ENCODE data around the gene FAM8A1.

The FAM8A1 gene

GRCh38 chr6:17596085-17596484, 4.0 kb upstream of the FAM8A1 start:
- Histone ChIP-seq H4K20me1 (ENCODE audit: insufficient read depth) (no peaks in the 10 kb centered on the region), H3K4me2 (no peak overlapping the region), H3K79me2 (ENCODE audit: insufficient read depth, low read depth) (0 out of 2 replicates have a peak, but pooled peaks cover 2% of the 10 kb centered on the region), H3K27ac (no peak overlapping the region), H3K27me3 (ENCODE audit: insufficient read depth, low read depth) (no peaks in the 10 kb centered on the region), H3K36me3 (ENCODE audit: insufficient read depth) (no peaks in the 10 kb centered on the region), H3K4me1 (ENCODE audit: low read depth, poor library complexity, severe bottlenecking) (no peaks in the 10 kb centered on the region), H3K9ac (no peak overlapping the region), H3K4me3 (IDR thresholded peaks at IDR 0.05; ENCODE audit: insufficient read depth, low read depth, low read length) (no peak overlapping the region), H2AFZ (ENCODE audit: low read depth) (no peak overlapping the region)
- TF ChIP-seq CTCF (conservative IDR thresholded peaks at IDR 0.05; ENCODE audit: low read depth, low read length), result no peak

GRCh38 chr6:17600527-17601385, 654 bp downstream of the FAM8A1 start:
- peaks cover 15% of the 10 kb centered on the region; the same call in 1 of the 2 replicates for H3K79me2 ChIP-seq (ENCODE audit: insufficient read depth, low read depth)
- H3K36me3 ChIP-seq (ENCODE audit: insufficient read depth), result no peaks in the 10 kb centered on the region
- TF ChIP-seq CTCF (conservative IDR thresholded peaks at IDR 0.05; ENCODE audit: low read depth, low read length), result no peak
- H3K27me3 ChIP-seq (ENCODE audit: insufficient read depth, low read depth), result no peaks in the 10 kb centered on the region
- no peak overlapping the region for H3K4me3 ChIP-seq (IDR thresholded peaks at IDR 0.05; ENCODE audit: insufficient read depth, low read depth, low read length)
- H3K4me2 ChIP-seq, result peak overlapping the region; percentile 86
- H3K27ac ChIP-seq, result peak overlapping the region; percentile 93
- peak overlapping the region; percentile 78 for H2AFZ ChIP-seq (ENCODE audit: low read depth)
- no peaks in the 10 kb centered on the region for H4K20me1 ChIP-seq (ENCODE audit: insufficient read depth)
- peak overlapping the region; percentile 95 for H3K9ac ChIP-seq
- peaks cover 16% of the 10 kb centered on the region for H3K4me1 ChIP-seq (ENCODE audit: low read depth, poor library complexity, severe bottlenecking)

GRCh38 chr6:17601386-17601703, 1.2 kb downstream of the FAM8A1 start:
- H3K9ac ChIP-seq, result peak overlapping the region; percentile 95
- no peaks in the 10 kb centered on the region for H4K20me1 ChIP-seq (ENCODE audit: insufficient read depth)
- no peak for TF ChIP-seq CTCF (conservative IDR thresholded peaks at IDR 0.05; ENCODE audit: low read depth, low read length)
- H3K27ac ChIP-seq, result peak overlapping the region; percentile 93
- H3K4me3 ChIP-seq (IDR thresholded peaks at IDR 0.05; ENCODE audit: insufficient read depth, low read depth, low read length), result no peak overlapping the region
- H3K4me2 ChIP-seq, result peak overlapping the region; percentile 86
- H3K79me2 ChIP-seq (ENCODE audit: insufficient read depth, low read depth), result peaks cover 15% of the 10 kb centered on the region; the same call in 1 of the 2 replicates
- no peaks in the 10 kb centered on the region for H3K36me3 ChIP-seq (ENCODE audit: insufficient read depth)
- H2AFZ ChIP-seq (ENCODE audit: low read depth), result peak overlapping the region; percentile 78
- peaks cover 16% of the 10 kb centered on the region for H3K4me1 ChIP-seq (ENCODE audit: low read depth, poor library complexity, severe bottlenecking)
- H3K27me3 ChIP-seq (ENCODE audit: insufficient read depth, low read depth), result no peaks in the 10 kb centered on the region

GRCh38 chr6:17602888-17603287, 2.8 kb downstream of the FAM8A1 start:
- no peak overlapping the region for H3K27ac ChIP-seq
- no peaks in the 10 kb centered on the region for H3K27me3 ChIP-seq (ENCODE audit: insufficient read depth, low read depth)
- no peak for TF ChIP-seq CTCF (conservative IDR thresholded peaks at IDR 0.05; ENCODE audit: low read depth, low read length)
- H3K36me3 ChIP-seq (ENCODE audit: insufficient read depth), result no peaks in the 10 kb centered on the region
- no peak overlapping the region for H3K4me2 ChIP-seq
- peaks cover 16% of the 10 kb centered on the region for H3K4me1 ChIP-seq (ENCODE audit: low read depth, poor library complexity, severe bottlenecking)
- H3K4me3 ChIP-seq (IDR thresholded peaks at IDR 0.05; ENCODE audit: insufficient read depth, low read depth, low read length), result no peak overlapping the region
- no peak overlapping the region for H3K9ac ChIP-seq
- no peaks in the 10 kb centered on the region for H4K20me1 ChIP-seq (ENCODE audit: insufficient read depth)
- H2AFZ ChIP-seq (ENCODE audit: low read depth), result no peak overlapping the region
- H3K79me2 ChIP-seq (ENCODE audit: insufficient read depth, low read depth), result peaks cover 15% of the 10 kb centered on the region; the same call in 1 of the 2 replicates
